Measurements from ENCODE around the gene DLX3.

The DLX3 gene

DNA sequence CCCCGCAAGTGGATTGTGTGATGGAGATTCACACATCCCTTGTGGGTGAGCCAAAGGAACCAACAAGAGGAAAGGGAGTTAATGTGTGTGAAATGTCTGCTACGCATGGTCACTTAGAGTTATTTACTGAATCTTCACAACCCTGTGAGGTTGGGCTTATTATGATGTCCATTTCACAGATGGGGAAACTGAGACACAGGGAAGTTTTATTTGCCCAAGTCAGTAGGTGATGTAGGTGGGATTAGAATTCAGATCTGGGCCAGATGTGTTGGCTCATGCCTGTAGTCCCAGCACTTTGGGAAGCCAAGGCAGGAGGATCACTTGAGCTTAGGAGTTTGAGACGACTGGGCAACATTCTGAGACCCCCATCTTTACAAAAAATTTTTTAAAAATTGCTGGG is 37.7 kb downstream of the DLX3 start:
- DNase-seq (ENCODE audit: low read depth) = no peak

DNA sequence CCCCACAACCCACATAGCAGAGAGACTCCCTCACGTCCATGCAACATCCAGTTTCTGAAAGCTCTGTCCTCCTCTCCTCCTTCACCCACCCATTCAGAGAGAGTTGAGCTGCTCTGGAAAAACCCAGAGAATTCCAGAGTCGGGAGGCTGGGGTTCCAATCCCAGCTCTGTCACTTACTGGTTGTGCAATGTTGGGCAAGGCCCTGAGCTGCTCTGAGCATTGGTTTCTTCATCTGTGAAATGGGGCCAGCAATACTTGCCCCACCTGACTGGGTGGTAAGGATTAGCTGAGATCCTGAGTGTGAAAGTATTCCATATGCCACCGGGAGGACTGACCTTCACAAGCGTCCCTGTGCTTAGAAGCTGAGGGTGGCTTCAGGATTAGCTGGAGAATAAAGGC is 38.2 kb downstream of the DLX3 start:
- DNase-seq (ENCODE audit: low read depth) = no peak

DNA sequence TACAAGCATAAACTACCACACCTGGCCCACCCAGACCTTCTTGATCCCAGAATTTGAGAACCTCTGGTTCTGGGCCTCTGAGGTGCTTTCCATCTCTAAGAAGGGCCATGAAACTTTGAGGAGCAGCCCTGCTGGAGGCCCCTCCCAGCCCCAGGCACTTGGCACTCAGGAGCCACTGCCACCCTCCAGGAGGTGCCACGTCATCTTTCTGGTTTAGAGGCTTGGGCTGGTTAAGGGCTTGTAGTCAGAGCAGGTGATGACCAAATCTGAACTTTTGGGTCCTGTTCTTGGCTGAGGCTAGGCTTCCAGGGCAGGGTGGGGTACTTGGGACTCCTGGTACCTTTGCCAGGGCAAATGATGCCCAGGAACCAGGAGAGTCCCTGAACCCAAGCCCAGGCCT is 39.9 kb downstream of the DLX3 start:
- DNase-seq (ENCODE audit: low read depth) = no peak

DNA sequence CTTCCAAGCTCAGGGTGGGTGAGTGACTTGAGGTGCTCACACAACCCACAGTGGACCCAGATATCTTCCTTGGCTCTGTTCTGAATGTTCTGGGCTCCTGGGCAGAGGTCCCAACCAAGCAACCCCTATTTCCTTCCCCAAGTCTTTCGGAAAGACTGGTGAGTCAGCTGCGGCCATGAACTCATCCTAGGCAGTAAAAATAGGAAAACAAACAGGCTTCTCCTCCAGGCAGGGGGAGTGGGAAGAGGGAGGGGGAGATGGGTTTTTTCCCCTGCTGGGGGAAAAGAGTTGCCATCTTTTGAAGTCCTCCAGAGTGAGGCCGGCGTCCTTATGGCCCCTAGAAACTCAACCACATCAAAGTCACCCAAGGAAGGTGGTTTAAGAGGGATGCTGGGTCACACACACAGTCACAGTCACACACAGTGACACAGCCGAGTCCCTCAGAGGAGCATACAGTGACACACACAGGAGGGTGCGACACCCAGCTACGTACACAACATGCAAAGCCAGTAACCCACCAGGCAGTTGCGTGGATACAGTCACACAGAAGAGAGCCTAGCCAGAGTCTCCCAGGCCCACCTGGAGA is 42.0 kb downstream of the DLX3 start:
- no peak for DNase-seq (ENCODE audit: low read depth)

DNA sequence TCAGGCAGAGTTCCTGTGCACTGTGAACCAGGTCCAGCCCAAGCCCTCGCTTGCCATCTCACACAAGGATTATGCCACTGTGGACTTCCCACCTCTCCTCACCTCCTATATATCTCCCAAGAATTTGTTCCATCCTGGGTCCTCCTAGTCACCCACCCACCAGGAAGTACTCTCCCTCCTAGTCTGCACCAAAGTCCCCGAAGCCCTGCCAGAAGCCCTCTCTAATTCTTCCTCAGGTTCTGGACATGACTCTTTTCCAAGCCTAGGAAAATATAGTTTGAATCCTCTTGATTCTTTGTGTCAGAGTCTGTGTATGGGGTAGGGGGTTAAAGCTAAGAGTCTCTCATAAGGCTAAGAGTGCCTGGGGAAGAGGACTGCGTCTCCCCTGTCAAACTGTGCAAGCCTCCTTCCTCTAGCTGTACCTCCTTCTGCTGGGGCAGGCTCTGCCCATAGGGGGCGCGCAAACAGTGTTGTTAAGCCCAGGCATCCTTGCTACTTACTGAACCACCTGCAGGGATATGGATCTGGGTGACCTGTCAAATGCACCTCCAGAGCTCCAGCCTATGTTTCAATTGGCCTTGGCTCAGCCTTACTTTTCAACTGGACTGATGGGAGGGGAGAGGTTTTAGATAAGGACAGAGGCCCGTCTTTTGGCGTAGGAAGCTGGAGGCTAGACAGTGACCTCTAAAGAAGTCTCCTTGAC is 42.7 kb downstream of the DLX3 start:
- peak; percentile 60 for DNase-seq (ENCODE audit: low read depth)

DNA sequence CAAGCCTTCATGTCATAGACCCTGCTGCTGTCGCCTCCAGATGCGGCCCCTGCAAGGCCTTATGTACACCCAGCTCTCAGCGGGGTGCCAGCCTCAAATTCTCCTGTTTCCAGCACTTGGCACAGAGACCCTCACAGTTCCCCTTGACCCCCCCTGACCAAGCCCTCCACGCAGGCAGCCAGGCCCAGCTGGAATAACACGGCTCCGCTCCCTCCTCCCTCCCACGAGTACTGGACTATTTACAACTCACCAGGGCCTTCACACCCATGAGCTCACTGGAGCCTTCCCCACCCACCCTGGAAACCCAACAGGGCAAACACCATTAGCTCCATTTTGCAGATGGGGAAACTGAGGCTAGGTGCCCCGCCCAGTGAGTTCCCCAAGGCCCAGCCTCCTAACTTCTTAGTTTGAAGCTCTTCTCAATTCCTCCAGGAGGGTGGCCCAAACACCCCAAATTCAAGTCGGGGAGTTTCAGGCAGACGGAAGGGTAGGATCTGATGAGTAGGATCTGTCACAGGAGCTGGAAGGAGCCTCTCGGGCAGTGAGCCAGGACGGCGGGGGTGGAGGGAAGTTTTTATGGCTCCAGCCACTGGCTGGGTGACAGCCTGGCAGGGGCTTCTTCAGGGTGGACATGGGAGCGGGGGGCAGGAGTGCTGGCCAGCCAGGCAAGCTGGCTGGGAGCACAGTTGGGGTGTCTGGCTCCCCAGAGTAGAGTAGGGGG is 43.5 kb downstream of the DLX3 start:
- no peak for DNase-seq (ENCODE audit: low read depth)

DNA sequence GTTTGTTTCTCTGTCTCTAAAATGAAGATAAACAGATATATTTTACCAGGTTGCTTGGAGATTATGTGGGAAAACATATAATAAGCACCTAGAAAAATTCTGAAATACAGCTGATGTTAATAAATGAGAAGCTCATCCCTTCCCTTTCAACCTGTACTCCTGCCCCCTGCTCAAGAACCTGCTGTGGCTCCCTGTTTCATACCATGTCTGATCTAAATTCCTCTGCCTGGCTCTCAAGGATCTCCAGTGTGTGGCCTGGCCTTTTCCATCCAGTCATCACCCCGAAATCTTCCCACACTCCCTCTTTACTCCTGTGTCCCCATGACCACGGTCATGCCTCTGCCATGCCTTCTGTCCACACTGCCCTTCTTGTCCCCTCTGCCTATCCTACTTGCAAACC is 45.4 kb downstream of the DLX3 start:
- no peak for DNase-seq (ENCODE audit: low read depth)

DNA sequence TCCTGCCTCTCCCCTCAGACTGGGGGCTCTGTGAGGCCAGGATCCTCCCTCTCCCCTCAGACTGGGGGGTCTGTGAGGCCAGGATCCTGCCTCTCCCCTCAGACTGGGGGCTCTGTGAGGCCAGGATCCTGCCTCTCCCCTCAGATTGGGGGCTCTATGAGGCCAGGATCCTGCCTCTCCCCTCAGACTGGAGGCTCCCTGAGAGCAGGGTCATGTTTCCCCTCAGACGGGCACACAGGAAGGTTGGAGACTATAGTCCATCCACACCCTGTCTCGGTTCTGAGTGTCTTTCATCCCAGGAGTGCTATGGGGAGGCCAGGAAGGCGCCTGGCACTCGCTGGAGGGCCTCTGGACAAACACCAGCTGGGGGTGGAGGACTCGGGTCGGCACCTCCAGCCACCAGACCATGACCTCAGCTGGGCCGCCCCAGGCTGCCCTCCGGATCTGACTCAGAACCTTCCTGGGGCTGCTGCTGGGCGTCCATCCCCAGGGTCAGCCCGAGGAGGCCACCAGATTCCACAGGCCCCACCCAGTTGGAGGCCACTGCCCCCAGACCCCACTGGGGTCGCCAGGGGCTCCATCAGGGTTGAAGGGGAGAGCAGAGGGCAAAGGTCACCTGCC is 48.0 kb downstream of the DLX3 start:
- DNase-seq (ENCODE audit: low read depth) = no peak

DNA sequence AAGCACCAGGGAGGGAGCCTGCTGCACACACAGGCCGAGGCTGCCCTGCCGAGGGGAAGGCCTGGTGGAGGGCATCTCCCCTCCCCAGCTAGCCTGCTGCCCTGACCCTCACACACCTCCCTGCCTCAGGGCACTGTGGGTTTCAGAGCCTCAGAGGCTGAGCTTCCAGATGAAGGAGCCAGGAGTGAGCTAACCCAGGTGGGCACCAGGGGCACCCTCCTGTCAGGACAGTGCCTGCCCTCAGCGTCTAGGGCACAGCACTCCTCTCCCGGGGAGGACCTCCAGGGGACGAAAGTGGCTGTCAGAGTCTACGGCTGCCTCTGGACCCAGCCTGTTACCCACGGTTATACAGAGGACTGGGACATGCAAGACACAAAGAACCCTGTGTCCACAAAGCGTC is 48.8 kb downstream of the DLX3 start:
- DNase-seq (ENCODE audit: low read depth) = no peak

DNA sequence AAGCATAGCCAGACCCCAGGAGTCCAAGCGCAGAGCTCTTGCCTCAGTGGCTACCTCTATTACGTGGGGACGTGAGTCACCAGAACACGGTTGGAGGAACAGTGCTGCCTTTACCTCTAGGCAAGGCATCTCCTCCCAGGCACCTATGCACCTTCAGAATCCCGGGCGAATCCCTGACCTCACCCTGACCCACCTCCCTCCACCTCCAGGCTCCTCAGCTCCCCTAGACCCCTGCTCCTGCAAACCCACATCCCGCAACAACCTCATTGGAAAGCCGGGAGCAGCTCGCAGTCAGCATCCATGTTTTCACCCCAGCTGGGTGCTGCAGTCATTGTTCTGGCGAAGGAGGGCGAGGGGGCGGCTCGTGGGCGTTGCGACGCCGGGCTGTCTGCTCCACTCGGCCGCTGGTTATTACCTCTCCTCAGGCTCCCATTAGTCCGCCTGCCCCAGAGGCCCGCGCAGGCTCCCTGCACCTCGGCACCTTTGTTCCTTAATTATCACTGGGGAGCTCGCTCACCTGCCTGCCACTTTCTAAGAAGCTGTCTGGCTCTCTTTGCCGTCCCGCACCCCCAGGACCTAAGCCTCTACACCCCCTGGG is 50.7 kb downstream of the DLX3 start:
- DNase-seq (ENCODE audit: low read depth) = no peak

DNA sequence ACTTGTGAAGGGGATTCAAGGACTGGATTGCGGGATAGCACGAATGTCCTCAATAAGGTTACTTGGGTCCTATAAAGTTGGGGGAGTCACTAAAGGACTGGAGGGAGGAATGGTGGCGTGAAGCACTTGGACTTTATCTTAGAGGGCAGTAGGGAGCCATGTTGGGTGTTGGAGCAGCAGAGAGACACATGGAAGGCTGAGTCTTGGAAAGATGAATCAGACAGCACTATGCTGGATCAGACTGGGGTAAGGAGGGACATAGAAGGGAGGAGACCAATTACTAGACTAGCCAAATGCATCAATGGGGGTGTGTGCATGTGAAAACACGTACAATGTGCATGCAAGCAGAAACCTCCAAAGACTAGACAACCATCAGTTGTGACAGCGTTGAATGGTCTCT is 52.1 kb downstream of the DLX3 start:
- no peak for DNase-seq (ENCODE audit: low read depth)

DNA sequence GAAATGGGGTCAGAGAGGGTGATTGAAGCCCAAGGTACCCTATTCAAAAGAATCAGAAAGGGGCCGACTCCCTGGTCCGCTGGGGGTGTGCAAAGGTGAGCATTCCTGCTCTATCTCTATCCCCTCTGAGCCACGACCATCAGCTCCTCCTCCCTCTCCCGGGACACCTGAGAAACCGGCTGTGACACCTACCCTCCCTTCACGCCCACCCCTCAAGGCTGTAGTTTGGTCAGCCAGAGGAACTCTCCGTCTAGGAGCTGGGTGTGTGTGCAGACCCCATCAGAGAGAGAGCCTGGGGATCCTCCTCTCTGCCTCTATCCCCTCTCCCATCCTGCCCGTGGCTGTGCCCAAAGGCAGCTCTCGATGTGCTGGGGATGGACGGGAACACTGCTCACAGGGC is 53.6 kb downstream of the DLX3 start:
- DNase-seq (ENCODE audit: low read depth) = no peak

Data from activated T-helper 9 cell treated with anti-CD3 and anti-CD28 coated beads, Interleukin-2, amount 50 U/mL, for 16 hours (primary cell).